Neural progenitor cell (in vitro differentiated cells): ENCODE data around the gene MAN1A1. TPM values are rescaled to one million over a fixed set of nuclear protein-coding genes. Genes with fewer than 3 reads are reported as not detected.

ENCODE experiments used
- DNase-seq: peaks from one replicate; pipeline ENCODE4 v3.0.0-alpha.2; 2016; ENCODE audit warnings: low spot score
- H2AFZ ChIP-seq: fragments of 200-600 bp; sonication (generic); replicated peaks from 2 replicates; pipeline ENCODE4 v1.6.1; 2016; ENCODE audit warnings: antibody characterized with exemption
- H3F3A ChIP-seq: fragments of 200-600 bp; sonication (generic); 2 replicates; pipeline ENCODE4 v1.6.1; 2016; ENCODE audit warnings: antibody characterized with exemption, low read depth
- H3K27ac ChIP-seq: fragments of 200-600 bp; sonication (generic); 2 replicates; pipeline ENCODE4 v1.5.1; 2016; ENCODE audit warnings: mild to moderate bottlenecking
- H3K27me3 ChIP-seq: fragments of 200-600 bp; sonication (generic); 2 replicates; pipeline ENCODE4 v1.6.1; 2016; ENCODE audit warnings: mild to moderate bottlenecking, moderate library complexity
- H3K36me3 ChIP-seq: fragments of 200-600 bp; sonication (generic); 2 replicates; pipeline ENCODE4 v1.5.1; 2016
- H3K4me1 ChIP-seq: fragments of 200-600 bp; sonication (generic); 2 replicates; pipeline ENCODE4 v1.6.1; 2016; ENCODE audit warnings: mixed run types
- H3K4me2 ChIP-seq: fragments of 200-600 bp; sonication (generic); 2 replicates; pipeline ENCODE4 v1.6.1; 2016
- H3K4me3 ChIP-seq: fragments of 200-600 bp; sonication (generic); 2 replicates; pipeline ENCODE4 v1.5.1; 2016
- H3K79me2 ChIP-seq: fragments of 200-600 bp; sonication (generic); 2 replicates; pipeline ENCODE4 v1.6.1; 2016; ENCODE audit warnings: low read depth
- H3K9ac ChIP-seq: fragments of 200-600 bp; sonication (generic); 2 replicates; pipeline ENCODE4 v1.6.1; 2016
- H3K9me3 ChIP-seq: fragments of 200-600 bp; sonication (generic); 2 replicates; pipeline ENCODE4 v1.5.1; 2016; ENCODE audit warnings: low read depth
- H4K20me1 ChIP-seq: fragments of 200-600 bp; sonication (generic); 2 replicates; pipeline ENCODE4 v1.6.1; 2016; ENCODE audit warnings: low read depth
- H3K27ac Mint-ChIP-seq: 3 replicates; pipeline ENCODE4 v1.8.0; 2021; ENCODE audit warnings: mixed read lengths
- H3K27me3 Mint-ChIP-seq: 2 replicates; pipeline ENCODE4 v1.8.0; 2022; ENCODE audit warnings: low read depth, mild to moderate bottlenecking, inconsistent platforms, moderate library complexity, mixed read lengths; ENCODE audit not compliant: insufficient read depth
- H3K36me3 Mint-ChIP-seq: 3 replicates; pipeline ENCODE4 v1.8.0; 2021; ENCODE audit warnings: mixed read lengths
- H3K4me1 Mint-ChIP-seq: 3 replicates; pipeline ENCODE4 v1.8.0; 2021; ENCODE audit warnings: mixed read lengths
- H3K4me3 Mint-ChIP-seq: 3 replicates; pipeline ENCODE4 v1.8.0; 2021; ENCODE audit warnings: mild to moderate bottlenecking, moderate library complexity, mixed read lengths
- H3K9me3 Mint-ChIP-seq: 3 replicates; pipeline ENCODE4 v1.8.0; 2020; ENCODE audit warnings: mixed read lengths
- EZH2 ChIP-seq: fragments of 200-600 bp; sonication (generic); IDR thresholded peaks from 2 replicates; pipeline ENCODE4 v1.6.1; 2017; ENCODE audit warnings: antibody characterized with exemption, mild to moderate bottlenecking, moderate library complexity
- EZH2phosphoT487 ChIP-seq: fragments of 200-600 bp; sonication (generic); IDR thresholded peaks from 2 replicates; pipeline ENCODE4 v1.6.1; 2017; ENCODE audit warnings: antibody characterized with exemption
- total RNA-seq: library from RNA; depleted of rRNA; stranded (reverse); fragments of >200 nt; gene quantifications from 2 replicates; pipeline ENCODE4 v1.2.3, GENCODE V29; 2015; ENCODE audit warnings: low replicate concordance
- TF ChIP-seq, protein P1 (sequence below): fragments of 200-600 bp; sonication (generic); IDR thresholded peaks from 2 replicates; pipeline ENCODE4 v1.5.1; 2017; ENCODE audit warnings: antibody characterized with exemption, mild to moderate bottlenecking

Gene MAN1A1
- total RNA-seq, 1 donor from 2014 or later = 5.2 TPM

DNA sequence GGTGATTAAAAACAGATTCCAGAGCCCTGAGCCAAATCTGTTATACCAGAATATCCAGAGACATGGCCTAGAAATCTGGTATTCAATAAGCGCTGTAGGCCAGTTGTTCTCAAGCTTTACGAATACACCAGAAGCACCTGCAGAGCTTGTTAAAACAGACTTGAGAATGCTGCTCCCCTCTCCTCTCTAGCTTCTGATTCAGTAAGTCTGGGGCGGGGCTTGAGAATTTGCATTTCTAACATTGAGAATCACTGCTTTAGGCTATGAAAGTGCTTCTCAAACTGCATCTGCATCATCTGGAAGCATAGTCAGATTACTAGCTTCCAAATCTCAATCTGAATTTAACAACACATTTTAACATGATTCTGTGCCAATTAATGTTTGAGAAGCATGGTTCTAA, 20.5 kb upstream of the MAN1A1 start:
- Histone ChIP-seq H3F3A (no peaks in the 10 kb centered on the region), H3K9ac (no peak overlapping the region), H3K4me2 (no peak overlapping the region), H3K36me3 (no peaks in the 10 kb centered on the region), H3K27me3 (no peaks in the 10 kb centered on the region), H3K79me2 (no peaks in the 10 kb centered on the region), H3K9me3 (no peaks in the 10 kb centered on the region), H4K20me1 (no peaks in the 10 kb centered on the region), H3K27ac (no peak overlapping the region), H3K4me1 (no peaks in the 10 kb centered on the region), H2AFZ (no peak overlapping the region), H3K4me3 (no peak overlapping the region)
- Mint-ChIP-seq H3K27me3 (no peaks in the 10 kb centered on the region), H3K4me3 (no peak overlapping the region), H3K4me1 (no peaks in the 10 kb centered on the region), H3K36me3 (no peaks in the 10 kb centered on the region), H3K9me3 (peaks cover 3% of the 10 kb centered on the region), H3K27ac (no peak overlapping the region)
- TF ChIP-seq, protein P1, sequence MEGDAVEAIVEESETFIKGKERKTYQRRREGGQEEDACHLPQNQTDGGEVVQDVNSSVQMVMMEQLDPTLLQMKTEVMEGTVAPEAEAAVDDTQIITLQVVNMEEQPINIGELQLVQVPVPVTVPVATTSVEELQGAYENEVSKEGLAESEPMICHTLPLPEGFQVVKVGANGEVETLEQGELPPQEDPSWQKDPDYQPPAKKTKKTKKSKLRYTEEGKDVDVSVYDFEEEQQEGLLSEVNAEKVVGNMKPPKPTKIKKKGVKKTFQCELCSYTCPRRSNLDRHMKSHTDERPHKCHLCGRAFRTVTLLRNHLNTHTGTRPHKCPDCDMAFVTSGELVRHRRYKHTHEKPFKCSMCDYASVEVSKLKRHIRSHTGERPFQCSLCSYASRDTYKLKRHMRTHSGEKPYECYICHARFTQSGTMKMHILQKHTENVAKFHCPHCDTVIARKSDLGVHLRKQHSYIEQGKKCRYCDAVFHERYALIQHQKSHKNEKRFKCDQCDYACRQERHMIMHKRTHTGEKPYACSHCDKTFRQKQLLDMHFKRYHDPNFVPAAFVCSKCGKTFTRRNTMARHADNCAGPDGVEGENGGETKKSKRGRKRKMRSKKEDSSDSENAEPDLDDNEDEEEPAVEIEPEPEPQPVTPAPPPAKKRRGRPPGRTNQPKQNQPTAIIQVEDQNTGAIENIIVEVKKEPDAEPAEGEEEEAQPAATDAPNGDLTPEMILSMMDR = no peak
- no peak for TF ChIP-seq EZH2
- TF ChIP-seq EZH2phosphoT487 = no peak
- DNase-seq = no peak

DNA sequence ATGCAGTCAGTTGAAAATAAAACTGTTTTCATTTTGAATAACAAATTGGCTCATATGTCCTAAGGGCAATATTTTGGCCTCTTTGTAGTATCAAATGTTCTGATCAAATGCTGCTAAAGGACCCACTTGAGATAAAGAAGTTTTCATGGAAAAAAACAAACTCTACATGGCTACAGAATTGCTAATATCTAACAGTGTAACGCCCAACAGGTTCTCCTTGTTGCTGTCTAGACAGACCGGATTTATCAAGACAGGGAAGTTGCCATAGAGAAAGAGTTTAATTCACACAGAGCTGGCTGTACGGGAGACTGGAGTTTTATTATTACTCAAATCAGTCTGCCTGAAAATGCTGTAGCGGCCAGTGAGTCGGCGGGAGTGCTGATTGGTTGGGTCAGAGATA, 19.4 kb upstream of the MAN1A1 start:
- no peak overlapping the region for H3K4me2 ChIP-seq
- no peak overlapping the region for H3K4me3 ChIP-seq
- no peaks in the 10 kb centered on the region for H3K9me3 ChIP-seq
- Mint-ChIP-seq H3K9me3 (peaks cover 3% of the 10 kb centered on the region), H3K27me3 (no peaks in the 10 kb centered on the region), H3K4me1 (no peaks in the 10 kb centered on the region), H3K36me3 (no peaks in the 10 kb centered on the region), H3K4me3 (no peak overlapping the region), H3K27ac (no peak overlapping the region)
- H3K4me1 ChIP-seq = no peaks in the 10 kb centered on the region
- no peak overlapping the region for H2AFZ ChIP-seq
- H3K27ac ChIP-seq = no peak overlapping the region
- H3K79me2 ChIP-seq = no peaks in the 10 kb centered on the region
- DNase-seq = no peak
- no peaks in the 10 kb centered on the region for H3F3A ChIP-seq
- no peak for TF ChIP-seq EZH2
- TF ChIP-seq, protein P1 = no peak
- no peak for TF ChIP-seq EZH2phosphoT487
- no peak overlapping the region for H3K9ac ChIP-seq
- no peaks in the 10 kb centered on the region for H3K27me3 ChIP-seq
- H4K20me1 ChIP-seq = no peaks in the 10 kb centered on the region
- no peaks in the 10 kb centered on the region for H3K36me3 ChIP-seq

DNA sequence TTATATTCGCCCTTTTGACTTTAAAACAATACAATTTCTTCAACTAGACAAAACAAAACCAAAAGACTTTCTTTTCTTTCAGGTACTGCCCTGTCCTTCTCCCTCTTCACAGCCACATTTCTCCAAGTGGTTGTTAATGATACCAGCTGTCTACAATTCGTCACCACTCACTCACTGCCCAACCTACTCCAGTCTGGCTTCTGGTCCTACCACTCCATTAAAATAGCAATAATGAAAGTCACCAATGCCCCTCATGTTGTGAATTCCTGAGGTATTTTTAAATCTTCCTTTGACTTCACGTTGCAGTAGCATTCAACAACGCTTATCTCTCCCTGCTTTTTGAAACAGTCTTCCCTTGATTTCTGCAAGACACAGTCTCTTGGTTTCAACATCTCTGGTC, 11.6 kb upstream of the MAN1A1 start:
- Mint-ChIP-seq H3K4me3 (no peak overlapping the region), H3K27me3 (no peaks in the 10 kb centered on the region), H3K36me3 (no peaks in the 10 kb centered on the region), H3K9me3 (no peaks in the 10 kb centered on the region), H3K27ac (no peak overlapping the region), H3K4me1 (no peaks in the 10 kb centered on the region)
- TF ChIP-seq, protein P1 = no peak
- TF ChIP-seq EZH2 (no peak), EZH2phosphoT487 (no peak)
- Histone ChIP-seq H3K9me3 (no peaks in the 10 kb centered on the region), H3K27ac (no peak overlapping the region), H3F3A (no peaks in the 10 kb centered on the region), H3K36me3 (no peaks in the 10 kb centered on the region), H3K79me2 (no peaks in the 10 kb centered on the region), H2AFZ (no peak overlapping the region), H3K4me1 (no peaks in the 10 kb centered on the region), H3K9ac (no peak overlapping the region), H4K20me1 (no peaks in the 10 kb centered on the region), H3K4me3 (no peak overlapping the region), H3K27me3 (no peaks in the 10 kb centered on the region), H3K4me2 (no peak overlapping the region)
- no peak for DNase-seq
